Astrocyte (in vitro differentiated cells and primary cell): ENCODE measurements around the gene NT5C1B. TPM values are rescaled to one million over a fixed set of nuclear protein-coding genes. Genes with fewer than 3 reads are reported as not detected.

Source experiments
- DNase-seq: peaks from one replicate; pipeline ENCODE4 v3.0.0-alpha.2; 2010; ENCODE audit warnings: low read depth
- FAIRE-seq: peaks from 2 replicates; lab custom pipeline; 2011; peaks lifted over from hg19 to GRCh38; lab: Jason Lieb, UNC
- H2AFZ ChIP-seq: 2 replicates; pipeline ENCODE4 v1.6.0; 2012; ENCODE audit warnings: low read depth, low read length, inconsistent platforms
- H3K27ac ChIP-seq: 2 replicates; pipeline ENCODE4 v1.5.1; 2011; ENCODE audit warnings: low read depth, low read length, inconsistent platforms
- H3K27me3 ChIP-seq: 2 replicates; pipeline ENCODE4 v1.6.0; 2011; ENCODE audit warnings: low read length, inconsistent platforms; ENCODE audit not compliant: insufficient read depth
- H3K36me3 ChIP-seq: 2 replicates; pipeline ENCODE4 v1.5.1; 2011; ENCODE audit warnings: low read length, inconsistent platforms; ENCODE audit not compliant: insufficient read depth
- H3K4me1 ChIP-seq: 2 replicates; pipeline ENCODE4 v1.5.1; 2011; ENCODE audit warnings: low read length, inconsistent platforms; ENCODE audit not compliant: insufficient read depth
- H3K4me2 ChIP-seq: 2 replicates; pipeline ENCODE4 v1.6.0; 2012; ENCODE audit warnings: low read length, inconsistent platforms
- H3K4me3 ChIP-seq: 2 replicates; pipeline ENCODE4 v1.5.1; 2011; ENCODE audit warnings: low read depth, mild to moderate bottlenecking, low read length, inconsistent platforms; ENCODE audit not compliant: insufficient read depth
- H3K79me2 ChIP-seq: 2 replicates; pipeline ENCODE4 v1.6.0; 2012; ENCODE audit warnings: mild to moderate bottlenecking, low read length, inconsistent platforms; ENCODE audit not compliant: insufficient read depth
- H3K9ac ChIP-seq: 2 replicates; pipeline ENCODE4 v1.6.0; 2012; ENCODE audit warnings: mild to moderate bottlenecking, low read length, inconsistent platforms
- H3K9me3 ChIP-seq: 2 replicates; pipeline ENCODE4 v1.5.1; 2012; ENCODE audit warnings: low read depth, mild to moderate bottlenecking, low read length, inconsistent platforms; ENCODE audit not compliant: insufficient read depth
- H4K20me1 ChIP-seq: 2 replicates; pipeline ENCODE4 v1.6.0; 2012; ENCODE audit warnings: low read length, inconsistent platforms; ENCODE audit not compliant: insufficient read depth
- H3K27ac Mint-ChIP-seq: one replicate; pipeline ENCODE4 v1.8.0; 2021; ENCODE audit warnings: mild to moderate bottlenecking, mixed read lengths; ENCODE audit not compliant: unreplicated experiment
- H3K27me3 Mint-ChIP-seq: one replicate; pipeline ENCODE4 v1.8.0; 2021; ENCODE audit warnings: low read depth, mixed read lengths; ENCODE audit not compliant: unreplicated experiment
- H3K36me3 Mint-ChIP-seq: one replicate; pipeline ENCODE4 v1.8.0; 2021; ENCODE audit warnings: low read depth, mixed read lengths; ENCODE audit not compliant: unreplicated experiment
- H3K4me1 Mint-ChIP-seq: one replicate; pipeline ENCODE4 v1.8.0; 2021; ENCODE audit warnings: low read depth, mixed read lengths; ENCODE audit not compliant: unreplicated experiment
- H3K4me3 Mint-ChIP-seq: one replicate; pipeline ENCODE4 v1.8.0; 2021; ENCODE audit warnings: mild to moderate bottlenecking, moderate library complexity, mixed read lengths; ENCODE audit not compliant: unreplicated experiment
- H3K9me3 Mint-ChIP-seq: one replicate; pipeline ENCODE4 v1.8.0; 2021; ENCODE audit warnings: mild to moderate bottlenecking, mixed read lengths; ENCODE audit not compliant: unreplicated experiment
- CTCF ChIP-seq: IDR thresholded peaks from 2 replicates; pipeline ENCODE4 v1.5.1; 2011; ENCODE audit warnings: low read depth, mild to moderate bottlenecking, inconsistent platforms, low read length, moderate library complexity; ENCODE audit not compliant: insufficient read depth
- EZH2 ChIP-seq: IDR thresholded peaks from 2 replicates; pipeline ENCODE4 v1.6.1; 2012; ENCODE audit warnings: mild to moderate bottlenecking, low read length, inconsistent platforms; ENCODE audit not compliant: insufficient read depth
- total RNA-seq: library from RNA; stranded (reverse); gene quantifications from 2 replicates; pipeline ENCODE4 v1.2.1, GENCODE V29; 2021

Gene NT5C1B
- total RNA-seq, 1 donor from 2014 or later = not detected

GRCh38 chr2:18602298-18602697 lies 12.9 kb upstream of the NT5C1B start:
- Mint-ChIP-seq H3K27ac (no peak overlapping the region), H3K36me3 (no peaks in the 10 kb centered on the region), H3K4me1 (no peaks in the 10 kb centered on the region), H3K9me3 (no peaks in the 10 kb centered on the region), H3K4me3 (no peak overlapping the region), H3K27me3 (no peaks in the 10 kb centered on the region)
- no peaks in the 10 kb centered on the region for H3K27me3 ChIP-seq
- H3K27ac ChIP-seq = no peak overlapping the region
- no peaks in the 10 kb centered on the region for H3K36me3 ChIP-seq
- no peak for FAIRE-seq
- no peak for DNase-seq
- no peaks in the 10 kb centered on the region for H3K9me3 ChIP-seq
- no peaks in the 10 kb centered on the region for H3K79me2 ChIP-seq
- no peak overlapping the region for H3K9ac ChIP-seq
- H3K4me3 ChIP-seq = no peak overlapping the region
- no peak for TF ChIP-seq CTCF
- no peak for TF ChIP-seq EZH2
- no peak overlapping the region for H3K4me2 ChIP-seq
- H2AFZ ChIP-seq = no peak overlapping the region
- no peaks in the 10 kb centered on the region for H4K20me1 ChIP-seq
- no peaks in the 10 kb centered on the region for H3K4me1 ChIP-seq

GRCh38 chr2:18600255-18600613 lies 10.9 kb upstream of the NT5C1B start:
- no peaks in the 10 kb centered on the region for H3K36me3 ChIP-seq
- H3K4me3 Mint-ChIP-seq = no peak overlapping the region
- no peak for FAIRE-seq

More at GRCh38 chr2:18600255-18600613, 10.9 kb upstream of the NT5C1B start:
- Mint-ChIP-seq H3K27me3 (no peaks in the 10 kb centered on the region), H3K27ac (no peak overlapping the region), H3K36me3 (peaks cover 2% of the 10 kb centered on the region), H3K4me1 (no peaks in the 10 kb centered on the region), H3K9me3 (no peaks in the 10 kb centered on the region)
- Histone ChIP-seq H3K4me1 (no peaks in the 10 kb centered on the region), H3K27me3 (no peaks in the 10 kb centered on the region), H3K9ac (no peak overlapping the region), H3K27ac (no peak overlapping the region), H2AFZ (no peak overlapping the region), H3K4me3 (no peak overlapping the region), H4K20me1 (no peaks in the 10 kb centered on the region), H3K4me2 (no peak overlapping the region), H3K9me3 (no peaks in the 10 kb centered on the region), H3K79me2 (no peaks in the 10 kb centered on the region)
- no peak for DNase-seq
- TF ChIP-seq CTCF (no peak), EZH2 (no peak)
